HG03432 (cell line): Measurements from ENCODE around the gene FNDC11.

ENCODE experiments used
- ATAC-seq: cut with Tn5 transposase; IDR thresholded peaks from one replicate; pipeline ENCODE4 v1.9.1; 2021; ENCODE audit warnings: mild to moderate bottlenecking, moderate library complexity; ENCODE audit not compliant: unreplicated experiment

The FNDC11 gene

DNA sequence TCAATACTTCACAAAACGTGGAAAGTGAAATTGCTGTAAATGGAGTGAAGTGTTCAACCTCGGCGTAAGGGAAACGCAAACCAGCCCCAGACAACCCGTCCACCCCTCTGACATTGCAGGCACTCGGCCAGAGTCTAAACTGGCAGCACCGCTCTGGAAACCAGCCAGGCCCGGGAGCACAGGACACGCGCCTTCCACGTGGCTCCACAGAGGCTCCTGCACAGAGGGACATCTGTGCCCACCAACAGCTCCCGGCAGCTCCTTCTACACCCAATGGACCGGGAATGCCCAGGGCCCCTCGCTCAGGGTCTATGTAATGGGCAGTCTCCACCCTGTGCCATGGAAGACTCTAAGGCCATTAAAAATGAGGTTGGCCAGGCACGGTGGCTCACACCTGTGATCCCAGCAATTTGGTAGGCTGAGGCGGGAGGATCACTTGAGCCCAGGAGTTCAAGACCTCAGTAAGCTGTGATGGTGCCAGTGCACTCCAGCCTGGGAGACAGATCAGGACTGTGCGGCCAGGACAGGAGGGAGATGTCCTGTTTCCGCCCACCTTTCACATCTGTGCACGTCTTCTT is 23.4 kb downstream of the FNDC11 start:
- ATAC-seq = no peak

DNA sequence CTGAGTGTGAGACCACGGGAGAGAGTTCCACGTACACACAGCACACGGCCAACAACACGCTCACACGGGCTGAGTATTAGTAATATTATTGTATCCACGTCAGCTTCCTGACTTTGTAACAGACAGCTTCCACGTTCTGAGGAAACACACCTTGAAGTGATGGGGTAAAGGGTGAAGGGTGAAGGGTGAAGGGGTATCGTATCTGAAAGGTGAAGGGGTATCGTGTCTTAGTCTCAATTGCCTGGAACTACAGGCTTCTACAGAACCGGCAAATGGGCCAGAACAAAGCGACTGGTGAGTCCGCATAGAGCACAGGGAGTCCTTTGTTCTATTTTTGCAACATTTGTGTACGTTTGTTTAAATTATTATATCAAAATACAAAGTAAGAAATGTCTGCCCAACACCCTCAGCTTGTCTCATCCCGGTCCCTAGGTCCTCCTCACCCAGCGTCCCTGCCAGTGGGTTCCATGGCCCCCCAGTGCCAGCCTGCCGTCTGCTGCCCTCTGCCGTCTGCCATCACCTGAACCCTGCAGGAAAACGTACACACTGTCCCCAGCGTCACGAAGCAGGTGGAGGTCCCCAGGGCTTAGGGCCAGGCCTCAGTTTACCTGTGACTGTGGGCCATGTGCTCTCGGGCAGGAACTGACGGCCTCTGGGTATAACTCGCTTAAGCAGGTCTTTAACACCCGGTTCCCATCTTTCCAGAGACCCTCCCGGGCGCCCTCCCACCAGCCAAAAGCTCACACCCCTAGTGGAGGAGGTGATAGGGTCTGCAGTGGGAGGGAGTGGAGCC is 24.5 kb downstream of the FNDC11 start:
- ATAC-seq = no peak

DNA sequence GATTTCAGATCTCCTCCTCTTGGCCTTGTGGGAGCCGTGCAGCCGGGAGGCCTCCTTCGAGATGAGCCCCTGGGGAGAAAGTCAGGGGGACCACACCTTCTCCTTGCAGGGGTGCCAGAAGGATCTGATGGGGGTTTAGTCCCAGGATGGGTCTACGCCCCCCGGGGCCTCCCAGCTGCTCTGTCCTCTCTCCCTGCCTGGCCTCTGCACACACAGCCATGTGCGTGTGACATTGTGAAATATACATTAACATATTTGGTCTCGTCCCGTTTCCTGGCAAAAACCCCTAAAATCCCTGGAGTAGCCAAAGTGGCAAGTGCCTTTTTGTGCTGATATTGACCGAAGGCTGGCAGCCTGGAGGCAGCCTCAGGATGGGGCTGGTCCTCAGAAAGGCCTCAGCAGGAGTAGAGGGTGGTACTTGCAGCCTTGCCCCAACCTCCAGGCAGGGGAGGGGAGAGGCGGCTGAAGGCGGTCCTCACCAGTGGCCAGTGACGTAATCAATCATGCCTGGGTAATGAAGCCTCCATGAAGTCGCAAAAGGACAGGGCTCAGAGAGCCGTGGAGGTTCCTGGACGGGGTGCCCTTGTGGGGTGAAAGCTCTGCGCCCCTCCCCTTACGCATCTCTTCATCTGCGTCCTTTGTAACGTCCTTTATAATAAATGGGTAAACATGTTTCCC is 25.2 kb downstream of the FNDC11 start:
- ATAC-seq = no peak

DNA sequence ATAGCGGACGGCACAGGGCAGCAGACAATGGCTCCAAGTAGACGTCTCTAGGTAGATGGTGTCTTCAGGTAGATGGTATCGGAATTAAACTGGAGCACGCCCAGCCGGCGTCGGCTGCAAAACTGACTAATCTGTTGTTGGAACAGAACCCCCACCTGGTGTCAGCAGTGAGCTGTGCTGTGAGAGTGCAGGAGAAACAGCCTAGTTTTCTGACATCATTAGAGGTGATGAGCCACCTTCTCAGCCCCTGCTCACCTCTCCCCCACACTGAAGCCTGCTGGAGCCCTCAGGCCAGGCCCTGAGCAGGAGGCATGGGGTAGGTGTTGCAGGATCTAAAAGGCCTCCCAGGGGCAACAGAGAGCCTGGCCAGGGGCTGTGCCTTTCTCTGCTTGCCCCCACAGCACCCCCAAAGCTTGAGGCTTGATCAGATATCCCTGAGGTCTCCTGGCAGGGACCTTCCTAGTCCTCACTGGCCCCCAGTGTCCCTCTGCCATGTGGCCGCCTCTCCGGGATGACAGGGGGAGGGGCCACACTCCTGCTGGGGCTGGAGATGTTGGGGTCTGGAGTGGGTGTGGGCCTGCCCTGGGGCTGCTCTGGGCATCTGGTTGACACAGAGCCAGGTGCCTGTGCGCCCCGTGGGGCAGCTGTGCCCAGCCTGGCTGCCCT is 27.0 kb downstream of the FNDC11 start:
- no peak for ATAC-seq

DNA sequence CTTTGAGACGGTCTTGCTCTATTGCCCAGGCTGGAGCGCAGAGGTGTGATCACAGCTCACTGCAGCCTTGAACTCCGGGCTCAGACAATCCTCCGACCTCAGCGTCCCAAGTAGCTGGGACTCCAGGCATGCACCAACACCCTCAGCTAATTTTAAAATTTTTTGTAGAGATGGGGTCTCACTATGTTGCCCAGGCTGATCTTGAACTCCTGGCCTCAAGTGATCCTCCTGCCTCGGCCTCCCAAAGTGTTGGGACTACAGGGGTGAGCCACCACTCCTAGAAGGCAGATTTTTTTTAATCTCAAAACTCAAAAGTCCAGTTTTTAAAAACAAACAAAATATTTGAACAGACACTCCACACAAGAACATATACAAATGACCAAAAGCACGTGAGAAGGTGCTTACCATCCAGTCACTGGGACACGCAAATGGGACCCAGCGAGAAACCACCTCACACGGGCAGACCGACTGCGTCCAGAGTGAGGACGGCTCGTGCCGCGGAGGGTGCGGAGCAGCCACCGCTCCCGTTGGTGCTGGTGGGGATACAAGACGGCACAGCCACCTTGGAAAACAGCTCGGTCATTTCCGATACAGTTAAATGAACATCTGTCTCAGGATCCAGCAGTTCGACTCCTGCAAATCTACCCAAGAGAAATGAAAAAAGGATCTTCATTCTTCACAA is 28.6 kb downstream of the FNDC11 start:
- ATAC-seq = no peak

DNA sequence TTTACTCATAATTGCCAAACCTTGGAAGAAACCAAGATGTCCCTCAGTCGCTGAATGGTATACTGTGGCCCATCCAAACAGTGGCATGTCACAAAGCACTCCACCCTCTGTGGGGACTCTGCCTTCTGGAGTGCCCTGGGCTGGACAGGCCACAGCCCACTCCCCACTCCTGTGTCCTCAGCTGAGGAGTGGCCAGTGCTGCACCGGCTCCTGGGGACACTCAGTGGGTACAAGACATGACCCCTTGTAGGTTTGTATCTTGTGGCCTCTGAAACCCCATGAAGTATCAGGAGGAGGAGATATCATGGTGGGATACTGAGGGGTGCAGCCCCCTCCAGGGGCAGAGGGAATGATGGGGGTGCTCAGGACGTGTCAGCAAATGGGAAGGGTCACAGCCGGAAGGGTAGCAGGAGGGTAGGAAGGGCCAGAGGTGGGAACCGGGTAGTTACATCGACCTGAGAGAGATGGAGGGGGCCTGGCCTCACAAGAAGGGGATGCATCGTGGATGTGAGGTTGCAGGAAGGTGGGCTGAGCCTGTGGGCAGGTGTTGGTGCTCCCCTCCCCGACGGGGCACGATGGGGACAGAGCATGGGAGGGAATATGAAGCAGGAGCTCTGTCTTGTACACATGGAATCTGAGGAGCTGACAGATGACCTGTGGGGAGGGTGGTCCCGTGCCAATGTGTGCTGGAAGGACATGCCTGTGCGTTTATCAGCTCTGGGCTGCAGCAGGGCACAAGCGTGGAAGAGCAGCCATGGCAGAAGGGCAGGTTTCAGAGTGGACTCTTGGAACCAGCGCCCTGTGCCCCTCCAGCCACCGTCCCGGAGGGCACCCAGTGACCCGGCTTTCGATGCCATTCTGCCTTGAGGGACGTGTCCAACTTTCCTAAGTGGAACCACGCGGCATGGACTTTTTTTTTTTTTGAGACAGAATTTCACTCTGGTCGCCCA is 31.9 kb downstream of the FNDC11 start:
- no peak for ATAC-seq

DNA sequence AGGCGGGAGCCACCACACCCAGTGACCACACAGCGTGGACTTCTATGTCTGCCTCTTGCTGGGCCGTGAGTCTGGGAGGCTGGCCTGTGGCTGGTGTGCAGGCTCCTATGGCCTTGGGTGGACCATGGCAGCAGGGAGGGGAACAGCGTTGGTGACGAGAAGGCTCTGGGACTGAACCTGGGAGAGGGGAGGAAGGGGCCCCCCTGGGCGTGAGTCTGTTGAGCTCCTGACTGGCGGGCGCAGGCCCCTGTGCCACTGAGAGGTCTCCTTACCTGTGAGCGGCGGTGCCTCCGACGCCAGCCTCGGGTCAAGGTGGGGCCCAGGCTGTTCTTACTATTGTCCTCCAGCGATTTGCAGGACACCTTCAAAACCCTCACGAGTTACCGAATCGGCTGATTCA is 32.8 kb downstream of the FNDC11 start:
- no peak for ATAC-seq

DNA sequence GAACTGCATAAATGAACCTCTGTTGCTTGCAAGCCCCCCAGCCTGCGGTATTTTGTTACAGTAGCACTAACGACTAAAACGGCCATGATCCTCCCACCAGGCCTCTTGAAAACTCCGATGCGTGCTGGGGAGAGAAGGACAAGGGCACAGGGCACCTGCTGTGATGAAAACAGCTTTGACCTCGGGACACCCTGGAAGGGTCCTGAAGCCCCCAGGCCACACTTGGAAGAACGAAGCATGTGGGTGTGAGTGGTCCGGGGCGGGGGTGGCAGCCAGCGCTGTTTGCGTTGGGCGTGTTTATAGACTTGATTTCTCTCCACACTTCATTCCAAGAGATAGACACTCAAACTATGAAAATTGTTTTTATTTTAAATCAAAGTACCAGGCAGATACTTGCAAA is 33.3 kb downstream of the FNDC11 start:
- ATAC-seq = no peak

DNA sequence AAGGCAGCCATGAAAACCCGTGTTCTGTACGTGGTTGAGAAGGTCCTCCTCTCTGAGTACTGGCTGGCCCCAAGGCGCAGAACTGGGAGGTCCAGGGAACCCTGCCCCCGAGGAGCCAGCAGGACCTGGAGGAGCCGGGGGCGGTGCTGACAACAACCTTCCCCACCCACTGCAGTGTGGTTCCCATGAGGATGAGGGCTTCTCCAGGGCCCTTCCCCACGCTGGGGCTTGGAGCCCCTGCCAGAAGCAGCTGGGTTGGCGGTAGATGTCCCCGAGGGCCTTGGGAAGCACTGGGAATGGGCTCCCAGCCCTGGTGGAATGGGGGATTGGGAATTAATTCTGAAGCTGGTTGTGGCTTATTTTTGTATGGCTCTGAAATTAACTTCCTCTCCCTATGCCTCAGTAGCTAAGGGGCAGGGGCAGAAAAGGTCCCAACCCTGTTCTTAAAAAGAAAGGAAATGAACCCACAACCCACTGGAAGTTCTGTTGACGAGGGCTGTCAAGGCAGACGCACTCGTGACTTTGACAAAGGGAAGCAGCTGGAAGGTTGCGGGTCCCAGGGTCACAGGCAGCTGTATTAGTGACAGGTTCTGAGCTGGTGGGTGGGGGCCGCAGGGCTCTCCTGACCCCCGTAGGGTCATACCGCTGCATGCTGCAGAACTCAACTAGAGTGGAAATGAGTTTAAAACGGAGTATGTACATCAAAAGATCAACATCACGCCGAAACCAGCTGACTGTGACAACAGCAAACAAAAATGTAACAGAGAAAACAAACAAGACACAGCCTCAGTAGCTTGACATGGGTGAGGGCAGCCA is 34.0 kb downstream of the FNDC11 start:
- ATAC-seq = no peak

DNA sequence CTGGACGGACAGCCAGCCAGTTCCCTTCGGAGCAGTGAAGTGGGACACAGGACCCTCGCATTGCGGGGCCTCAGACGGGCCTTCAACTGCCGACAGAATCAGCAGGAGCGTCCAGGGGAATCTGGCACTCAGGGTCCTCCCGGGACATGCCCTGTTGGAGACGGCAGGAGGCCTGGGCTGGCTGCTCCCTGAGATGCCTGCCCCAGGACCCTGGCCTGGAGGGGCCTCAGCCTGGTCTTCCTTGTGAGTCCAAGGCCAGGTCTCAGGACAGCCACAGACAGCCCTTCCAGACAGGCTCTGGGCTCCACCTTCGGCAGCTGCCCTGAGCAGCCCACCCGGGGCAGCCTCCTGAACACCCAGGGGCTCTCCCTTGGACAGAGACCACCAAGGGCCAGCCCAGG is 34.7 kb downstream of the FNDC11 start:
- ATAC-seq = no peak

DNA sequence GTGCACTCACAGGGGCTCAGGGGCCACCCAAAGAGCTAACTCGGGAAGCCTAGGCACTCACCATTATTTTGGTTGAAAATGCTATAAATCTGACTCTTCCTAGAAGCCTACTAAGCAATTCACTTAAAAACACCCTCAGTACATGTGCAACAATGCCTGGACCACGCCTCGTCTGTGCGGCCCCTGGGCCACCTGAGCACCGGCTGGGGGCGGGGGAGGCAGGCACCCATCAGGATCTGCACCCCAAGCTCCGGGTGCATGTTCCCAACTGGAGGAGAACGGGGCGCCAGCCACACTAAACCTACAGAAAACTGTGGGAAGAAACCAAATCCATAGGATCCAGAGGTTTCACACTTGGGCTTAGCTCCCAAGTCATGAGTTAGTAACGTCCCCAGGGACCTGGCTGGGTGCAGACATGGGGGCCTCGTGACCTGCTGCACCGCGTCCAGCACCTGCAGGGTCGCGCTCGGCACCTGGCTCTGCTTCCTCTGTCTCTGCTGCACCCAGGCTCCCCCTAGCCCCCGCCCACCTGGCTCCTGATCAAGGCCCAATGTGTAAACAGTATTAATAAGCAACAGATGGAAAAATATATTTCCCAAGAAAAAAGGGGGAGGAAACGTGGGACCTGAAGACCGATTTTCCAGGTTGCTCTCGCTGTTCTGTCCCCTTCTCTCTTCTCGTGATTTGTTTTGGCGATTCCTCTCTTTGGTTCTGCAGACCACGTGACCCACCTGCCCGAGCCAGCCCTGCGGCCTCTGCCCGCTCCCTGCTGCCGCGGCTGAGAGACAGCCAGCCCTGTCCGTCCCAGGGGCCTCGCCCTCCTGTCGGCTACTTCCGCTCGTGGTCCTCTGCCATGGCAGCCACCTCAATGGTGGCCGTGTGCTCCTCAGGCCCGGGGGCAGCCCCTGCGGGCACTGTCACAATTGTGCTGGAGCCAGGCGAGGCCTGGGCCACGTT is 35.6 kb downstream of the FNDC11 start:
- no peak for ATAC-seq

DNA sequence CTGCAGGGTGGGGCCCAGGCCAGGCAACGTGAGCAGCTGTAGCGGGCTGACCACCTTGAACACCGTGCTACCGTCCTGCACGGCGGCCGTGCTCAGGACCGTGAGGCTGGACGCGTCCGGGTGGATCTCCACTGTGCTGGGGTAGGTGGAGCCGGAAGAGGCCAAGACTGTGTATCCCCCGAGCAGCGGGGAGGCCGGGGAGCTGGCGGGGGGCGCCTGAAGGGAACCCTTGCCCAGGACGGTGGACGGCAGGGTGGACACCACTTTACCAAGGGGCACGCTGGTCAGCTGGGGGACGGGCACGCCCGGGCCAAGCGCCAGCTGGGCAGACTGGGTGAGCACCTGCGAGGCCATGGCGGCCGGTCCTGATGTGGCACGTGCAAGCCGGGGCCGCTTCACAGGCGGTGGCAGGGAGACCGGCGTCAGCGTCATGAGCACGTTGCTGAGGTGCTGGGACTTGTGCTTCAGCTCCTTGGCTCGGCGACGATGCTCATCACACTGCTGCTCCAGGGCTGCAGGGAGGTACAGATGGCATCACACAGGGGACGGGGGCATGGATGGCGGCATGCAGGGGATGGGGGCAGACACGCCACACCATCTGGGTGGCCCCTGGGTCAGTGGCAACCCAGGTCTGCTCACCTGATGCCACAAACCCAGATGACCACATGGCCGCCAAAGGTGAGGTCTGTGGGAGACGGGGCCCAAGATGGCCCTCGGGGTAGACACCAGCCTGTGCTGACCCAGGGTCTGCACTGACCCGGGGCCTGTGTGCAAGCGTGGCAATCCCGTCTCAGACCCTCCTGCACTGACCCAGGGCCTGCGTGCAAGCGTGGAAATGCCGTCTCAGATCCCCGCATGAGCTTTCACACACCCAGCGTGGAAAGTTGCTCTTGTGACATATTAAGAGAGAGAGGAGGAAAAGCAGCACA is 36.5 kb downstream of the FNDC11 start:
- no peak for ATAC-seq

DNA sequence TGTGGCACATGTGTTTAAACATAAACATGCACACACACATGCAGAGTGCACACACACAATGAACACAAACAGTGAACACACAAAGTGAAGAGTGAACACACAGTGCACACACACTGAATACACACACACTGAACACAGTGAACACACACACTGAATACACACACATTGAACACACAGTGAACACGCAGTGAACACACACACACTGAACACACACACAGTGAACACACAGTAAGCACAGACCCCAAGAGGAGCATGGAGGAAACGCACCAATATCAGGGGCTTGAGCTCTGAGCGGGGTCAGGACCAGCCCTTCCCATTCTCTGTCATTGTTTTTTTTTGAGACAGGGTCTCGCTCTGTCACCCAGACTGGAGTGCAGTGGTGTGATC is 37.2 kb downstream of the FNDC11 start:
- ATAC-seq = no peak

DNA sequence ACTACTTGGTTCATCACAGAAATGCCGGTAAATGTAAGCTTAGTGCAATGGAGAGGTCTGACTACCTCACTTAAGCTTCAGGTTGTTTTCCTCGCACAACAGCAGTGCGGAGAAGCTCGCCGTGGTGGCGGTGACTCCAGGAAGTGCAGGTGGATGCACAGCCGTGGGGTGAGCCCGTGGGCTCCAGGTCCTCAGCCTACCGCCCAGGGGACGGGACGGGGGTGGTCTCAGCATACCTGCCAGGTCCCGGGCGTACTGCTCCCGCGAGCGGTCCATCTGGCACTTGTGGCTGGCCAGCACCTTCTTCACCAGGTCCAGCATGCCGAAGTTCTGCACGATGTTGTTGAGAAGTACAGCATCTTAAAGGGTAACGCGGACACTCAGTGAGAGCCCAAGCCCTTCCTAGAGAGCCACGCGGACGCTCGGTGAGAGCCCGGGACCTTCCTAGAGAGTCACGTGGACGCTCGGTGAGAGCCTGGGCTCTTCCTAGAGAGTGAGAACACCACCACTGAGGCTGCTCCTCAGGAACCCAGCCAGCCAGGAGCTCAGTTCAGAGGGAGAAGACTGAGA is 37.9 kb downstream of the FNDC11 start:
- no peak for ATAC-seq

DNA sequence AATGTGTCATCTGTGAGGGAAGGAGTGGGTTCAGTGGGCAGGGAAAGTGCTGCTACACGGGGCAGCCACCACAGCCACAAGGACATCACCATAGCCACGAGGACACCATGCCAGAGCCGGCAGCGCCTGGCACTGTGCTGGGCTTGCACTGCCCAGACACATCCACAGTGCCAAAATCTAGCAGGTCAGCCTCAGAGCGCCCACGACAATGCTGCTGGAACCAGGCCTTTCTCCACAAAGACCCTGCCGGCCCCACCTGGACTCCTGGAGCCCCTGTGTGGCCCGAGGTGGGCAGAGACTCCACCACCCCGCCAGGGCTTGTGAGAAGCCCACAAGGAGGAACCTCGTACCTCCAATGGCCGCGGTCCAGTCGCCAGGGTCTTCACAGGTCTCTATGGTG is 38.7 kb downstream of the FNDC11 start:
- ATAC-seq = no peak

DNA sequence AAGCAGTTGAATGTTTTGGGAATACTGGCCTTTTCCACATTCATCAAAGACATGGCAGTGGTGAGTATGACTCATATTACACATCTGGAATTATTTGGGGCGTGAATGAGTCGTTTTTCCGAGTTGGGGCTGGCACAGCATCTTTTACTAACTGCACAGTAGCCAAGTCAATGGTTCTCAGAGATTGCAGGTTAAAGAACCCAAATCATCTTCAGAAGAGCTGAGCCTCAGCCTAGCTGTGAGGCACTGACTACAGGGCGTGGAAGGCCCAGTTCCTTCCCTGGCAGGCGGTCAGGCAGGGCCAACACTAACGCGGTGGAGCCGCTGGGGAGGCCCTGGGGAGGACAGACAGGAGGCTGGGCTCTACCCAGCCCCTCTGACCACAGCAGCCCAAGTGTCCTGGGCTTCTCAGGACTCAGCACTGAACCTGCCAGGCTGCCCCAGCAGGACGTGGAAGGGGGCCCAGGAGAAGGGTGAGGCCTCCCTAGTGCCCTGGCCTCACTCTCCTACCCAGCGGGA is 40.1 kb downstream of the FNDC11 start:
- no peak for ATAC-seq
